K562 (cell line): ENCODE measurements around the gene LHPP. TPM values are rescaled to one million over a fixed set of nuclear protein-coding genes. Genes with fewer than 3 reads are reported as not detected.

Experiments
- ARID2 ChIP-seq: fragments of 450-650 bp; IDR thresholded peaks from 2 replicates; pipeline ENCODE4 v1.6.1; 2017; ENCODE audit warnings: antibody characterized with exemption, mild to moderate bottlenecking
- CBX2 ChIP-seq: fragments of 200-600 bp; sonication (generic); IDR thresholded peaks from one replicate; pipeline ENCODE4 v1.6.1; 2012; ENCODE audit warnings: mild to moderate bottlenecking, low read length, inconsistent platforms; ENCODE audit not compliant: insufficient read depth, poor library complexity, severe bottlenecking
- CHD7 ChIP-seq: fragments of 200-600 bp; sonication (generic); IDR thresholded peaks from one replicate; pipeline ENCODE4 v1.6.1; 2012; ENCODE audit warnings: mild to moderate bottlenecking, low read depth, low read length, inconsistent platforms
- HCFC1 ChIP-seq: IDR thresholded peaks from 2 replicates; pipeline ENCODE4 v1.6.1; 2012; ENCODE audit warnings: low read depth, low read length, improper control_type of control experiment
- HMBOX1 ChIP-seq: sonication (generic); IDR thresholded peaks from 2 replicates; pipeline ENCODE4 v1.6.1; 2016
- HMGXB4 ChIP-seq: sonication (generic); formaldehyde crosslinking; IDR thresholded peaks from 2 replicates; pipeline ENCODE4 v1.8.1; 2023; ENCODE audit warnings: mild to moderate bottlenecking, missing genetic modification reagents
- PYGO2 ChIP-seq: fragments of 450-650 bp; IDR thresholded peaks from 2 replicates; pipeline ENCODE4 v1.6.1; 2016; ENCODE audit warnings: mild to moderate bottlenecking, missing genetic modification characterization, moderate library complexity, missing compliant biosample characterization
- ZKSCAN8 ChIP-seq: fragments of 200-800 bp; sonication (Bioruptor generic); IDR thresholded peaks from 2 replicates; pipeline ENCODE4 v1.6.1; 2016; ENCODE audit warnings: missing genetic modification characterization, missing compliant biosample characterization
- ZNF212 ChIP-seq: fragments of 450-650 bp; formaldehyde crosslinking; IDR thresholded peaks from 2 replicates; pipeline ENCODE4 v1.4.0; 2020; ENCODE audit warnings: mild to moderate bottlenecking
- ZNF217 ChIP-seq: sonication (generic); formaldehyde crosslinking; IDR thresholded peaks from 2 replicates; pipeline ENCODE4 v1.8.0; 2022; ENCODE audit warnings: mild to moderate bottlenecking, missing genetic modification reagents
- polyA plus RNA-seq, 8 experiments: library from polyadenylated mRNA; depleted of rRNA in 4 of 8; stranded (reverse) in 5 of 8; unstranded in 3 of 8; fragments of >200 nt; fragmentation: Nextera tagmentation in 2 of 8; fragmentation: Illumina TruSeq in 1 of 8; extraction: Ambion mirVana in 2 of 8; extraction: Trizol in 1 of 8; gene quantifications; 2 replicates each; pipeline versions ENCODE4 v1.2.1 to v1.2.3, GENCODE V29; 2011 to 2014; ENCODE audit warnings: inconsistent platforms in 1 of 8, missing spikeins in 1 of 8
- total RNA-seq, 7 experiments: library from RNA; depleted of rRNA in 6 of 7; stranded (reverse); fragments of >200 nt in 6 of 7; fragmentation: Illumina TruSeq in 2 of 7; extraction: Trizol in 2 of 7; gene quantifications; 2 replicates each; pipeline versions ENCODE4 v1.2.1 to v1.2.3, GENCODE V29; 2011 to 2021; ENCODE audit warnings: low replicate concordance in 1 of 7
- TF ChIP-seq, protein P1 (sequence below): fragments of 450-650 bp; IDR thresholded peaks from 2 replicates; pipeline ENCODE4 v1.6.1; 2016; ENCODE audit warnings: mild to moderate bottlenecking

The LHPP gene
- total and polyA plus RNA-seq, 9 of the 15 experiments (the other 6 are each of a cell fraction or from before 2014, with no cell fraction given) = 0.34 to 7.4 (median 3.0) TPM

DNA sequence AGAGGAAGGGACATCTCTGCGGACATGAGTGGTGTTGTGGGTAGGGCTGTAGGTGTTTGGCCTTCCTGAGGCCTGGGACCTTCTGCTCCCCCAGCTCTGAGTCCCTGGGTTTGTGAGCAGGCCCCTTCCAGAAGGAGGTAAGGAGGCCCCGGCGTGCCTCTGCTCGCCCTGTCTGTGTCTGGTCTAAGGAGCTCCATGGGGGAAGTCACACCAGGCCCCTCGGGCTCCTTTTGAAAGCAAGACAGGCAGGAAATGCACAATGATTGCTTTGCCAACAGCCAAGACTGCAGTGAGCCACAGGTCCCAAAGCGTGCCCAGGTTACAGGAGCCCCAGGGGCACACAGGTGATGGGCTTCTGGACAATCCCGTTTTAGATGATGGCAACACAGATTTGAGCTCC, 193.1 kb downstream of the LHPP start (continued):
- TF ChIP-seq CHD7 = no peak
- no peak for TF ChIP-seq HMBOX1
- TF ChIP-seq, protein P1, sequence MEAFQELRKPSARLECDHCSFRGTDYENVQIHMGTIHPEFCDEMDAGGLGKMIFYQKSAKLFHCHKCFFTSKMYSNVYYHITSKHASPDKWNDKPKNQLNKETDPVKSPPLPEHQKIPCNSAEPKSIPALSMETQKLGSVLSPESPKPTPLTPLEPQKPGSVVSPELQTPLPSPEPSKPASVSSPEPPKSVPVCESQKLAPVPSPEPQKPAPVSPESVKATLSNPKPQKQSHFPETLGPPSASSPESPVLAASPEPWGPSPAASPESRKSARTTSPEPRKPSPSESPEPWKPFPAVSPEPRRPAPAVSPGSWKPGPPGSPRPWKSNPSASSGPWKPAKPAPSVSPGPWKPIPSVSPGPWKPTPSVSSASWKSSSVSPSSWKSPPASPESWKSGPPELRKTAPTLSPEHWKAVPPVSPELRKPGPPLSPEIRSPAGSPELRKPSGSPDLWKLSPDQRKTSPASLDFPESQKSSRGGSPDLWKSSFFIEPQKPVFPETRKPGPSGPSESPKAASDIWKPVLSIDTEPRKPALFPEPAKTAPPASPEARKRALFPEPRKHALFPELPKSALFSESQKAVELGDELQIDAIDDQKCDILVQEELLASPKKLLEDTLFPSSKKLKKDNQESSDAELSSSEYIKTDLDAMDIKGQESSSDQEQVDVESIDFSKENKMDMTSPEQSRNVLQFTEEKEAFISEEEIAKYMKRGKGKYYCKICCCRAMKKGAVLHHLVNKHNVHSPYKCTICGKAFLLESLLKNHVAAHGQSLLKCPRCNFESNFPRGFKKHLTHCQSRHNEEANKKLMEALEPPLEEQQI = no peak
- no peak for TF ChIP-seq HCFC1
- no peak for TF ChIP-seq ZKSCAN8
- TF ChIP-seq ZNF217 = no peak
- no peak for TF ChIP-seq ARID2
- TF ChIP-seq PYGO2 (tag) = no peak
- TF ChIP-seq ZNF212 (CRISPR knock-in tag) = no peak
- no peak for TF ChIP-seq CBX2
- no peak for TF ChIP-seq HMGXB4 (CRISPR knock-in tag)
